GM12878 (cell line): ENCODE measurements around the gene SEMA5B.

Source experiments
- ATF7 ChIP-seq: fragments of 450-650 bp; IDR thresholded peaks from 2 replicates; pipeline ENCODE4 v1.6.1; 2016; ENCODE audit warnings: low read depth, mild to moderate bottlenecking
- CTCF ChIP-seq, 3 experiments: IDR thresholded peaks in 2 of 3; conservative IDR thresholded peaks in 1 of 3; 2 replicates each; pipeline ENCODE4 v1.5.1; 2011; ENCODE audit warnings: low read depth in 3 of 3, low read length in 3 of 3, mild to moderate bottlenecking in 3 of 3, control low read depth in 2 of 3, moderate library complexity in 2 of 3, inconsistent platforms in 1 of 3, mixed read lengths in 1 of 3; ENCODE audit not compliant: control insufficient read depth in 2 of 3, insufficient read depth in 1 of 3; ENCODE audit errors: extremely low read depth in 1 of 3
- JUND ChIP-seq: IDR thresholded peaks from 2 replicates; pipeline ENCODE4 v1.6.1; 2012; ENCODE audit warnings: low read depth, mild to moderate bottlenecking, low read length, improper control_type of control experiment, moderate library complexity
- ZNF217 ChIP-seq: fragments of 450-650 bp; IDR thresholded peaks from 2 replicates; pipeline ENCODE4 v1.6.1; 2017; ENCODE audit warnings: antibody characterized with exemption, mild to moderate bottlenecking

- TF ChIP-seq ZNF217 (no peak), CTCF (IDR thresholded peaks at IDR 0.05 in 2 of 3, conservative IDR thresholded peaks at IDR 0.05 in 1 of 3; ENCODE audit: control insufficient read depth in 2 of 3, extremely low read depth in 1 of 3, insufficient read depth in 1 of 3, low read depth in 3 of 3, low read length in 3 of 3) (no peak), JUND (no peak), ATF7 (no peak)
Observed at GRCh38 chr3:122915300-122916055, 112.1 kb downstream of the SEMA5B start.
